GM19193 (cell line): ENCODE measurements around the gene COMP.

Experiments used
- POLR2A ChIP-seq: IDR thresholded peaks from 4 replicates; pipeline ENCODE4 v1.6.1; 2011; ENCODE audit not compliant: insufficient read depth, insufficient read length; ENCODE audit errors: extremely low read depth

The COMP gene

GRCh38 chr19:18768997-18769891 lies 21.9 kb downstream of the COMP start:
- TF ChIP-seq POLR2A: no peak

- no peak for TF ChIP-seq POLR2A
These were observed 22.9 kb downstream of the COMP start for GRCh38 chr19:18768046-18768771.

- TF ChIP-seq POLR2A: no peak
These were observed 25.9 kb downstream of the COMP start for GRCh38 chr19:18765224-18765623.

GRCh38 chr19:18764591-18765051 lies 26.5 kb downstream of the COMP start:
- TF ChIP-seq POLR2A: no peak

- TF ChIP-seq POLR2A: no peak
These were observed 27.2 kb downstream of the COMP start for GRCh38 chr19:18763674-18764590.

GRCh38 chr19:18762125-18763023 lies 28.7 kb downstream of the COMP start:
- no peak for TF ChIP-seq POLR2A

GRCh38 chr19:18761531-18762110 lies 29.5 kb downstream of the COMP start:
- no peak for TF ChIP-seq POLR2A

- TF ChIP-seq POLR2A: no peak
These were observed 30.4 kb downstream of the COMP start for GRCh38 chr19:18760440-18761383.

- TF ChIP-seq POLR2A: no peak
These were observed 31.1 kb downstream of the COMP start for GRCh38 chr19:18759995-18760426.

GRCh38 chr19:18759304-18759994 lies 31.7 kb downstream of the COMP start:
- TF ChIP-seq POLR2A: no peak

- TF ChIP-seq POLR2A: no peak
These were observed 34.2 kb downstream of the COMP start for GRCh38 chr19:18756896-18757295.

- no peak for TF ChIP-seq POLR2A
These were observed 36.6 kb downstream of the COMP start for GRCh38 chr19:18754501-18754900.

GRCh38 chr19:18751571-18751970 lies 39.5 kb downstream of the COMP start:
- TF ChIP-seq POLR2A: no peak
